Anterior cingulate cortex (tissue), 58 donors: ENCODE data around the gene TMEM62.
"Not testable (repeated sequence)": the region's sequence is repeated elsewhere in the genome, so short reads cannot be mapped to it uniquely, and the experiment has no call there.

Experiments used
- DNase-seq, 58 donors: peaks; one replicate each; lab custom pipeline; 2025; lab: John Stamatoyannopoulos, UW

The TMEM62 gene

GRCh38 chr15:43225201-43225949, 92.0 kb downstream of the TMEM62 start:
- DNase-seq: peak in 15 of 58 donors; percentile 1 to 45 (median 12)

- DNase-seq: not testable (repeated sequence)
These were observed 92.5 kb downstream of the TMEM62 start for GRCh38 chr15:43225950-43226255.

- no peak for DNase-seq
These were observed 93.3 kb downstream of the TMEM62 start for GRCh38 chr15:43226436-43227305.

- peak in 38 of 58 donors; percentile 3 to 78 (median 29) for DNase-seq
These were observed 96.6 kb downstream of the TMEM62 start for GRCh38 chr15:43229977-43230376.

GRCh38 chr15:43230640-43231115, 97.3 kb downstream of the TMEM62 start:
- DNase-seq: no peak

GRCh38 chr15:43232289-43232874, 99.0 kb downstream of the TMEM62 start:
- no peak for DNase-seq
